HTERT RPE-1 (cell line): ENCODE results near the gene DNAAF1.

Experiments
- in situ Hi-C: fragments of 300-500 bp; cut with MboI; formaldehyde crosslinking; loops from 4 replicates; pipeline ENCODE4 v1.14.3; 2020; ENCODE audit warnings: low sequenced_read_pairs

Gene DNAAF1

GRCh38 chr16:84159007-84159406, 13.9 kb downstream of the DNAAF1 start:
- in situ Hi-C loops = no loop called here

- in situ Hi-C loops = no loop called here
Observed at GRCh38 chr16:84159800-84160199, 14.7 kb downstream of the DNAAF1 start.

DNA sequence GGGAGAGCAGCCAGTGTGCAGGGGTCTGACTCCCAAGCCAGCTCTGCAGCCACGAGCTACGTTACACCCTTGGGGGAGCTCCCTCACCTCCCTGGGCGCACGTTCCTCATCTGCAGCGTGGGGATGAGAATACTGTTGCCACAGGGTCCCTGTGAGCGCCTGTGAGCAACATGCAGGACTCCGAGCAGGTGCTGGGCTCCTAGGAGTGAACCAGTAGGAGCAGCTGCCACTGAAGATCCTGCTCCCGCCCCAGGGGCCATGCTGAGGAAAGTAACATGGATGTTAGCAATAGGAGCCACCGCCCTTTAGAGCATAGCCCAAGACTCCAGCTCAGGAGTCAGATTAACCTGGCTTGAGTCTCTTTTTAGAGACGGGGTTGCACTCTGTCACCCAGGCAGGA, 15.9 kb downstream of the DNAAF1 start:
- in situ Hi-C loops = no loop called here

DNA sequence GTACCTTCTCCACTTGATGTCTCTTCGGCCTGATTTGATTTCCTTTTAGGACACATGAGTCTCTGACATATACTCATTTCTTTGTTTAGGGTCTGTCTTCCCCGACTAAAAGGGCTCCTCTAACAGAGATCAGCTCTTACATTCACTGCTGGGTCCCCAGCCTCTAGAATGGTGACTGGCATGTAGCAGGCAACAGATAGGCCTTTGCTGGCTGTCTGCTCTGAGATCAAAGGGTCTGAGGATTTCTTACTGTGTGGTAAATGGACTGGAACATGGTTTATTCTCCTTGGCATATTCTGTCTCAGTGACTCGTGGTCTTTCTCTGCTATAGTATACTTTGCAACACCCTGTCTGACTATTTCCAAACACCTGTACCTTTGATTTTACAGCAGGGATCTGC, 16.7 kb downstream of the DNAAF1 start:
- in situ Hi-C loops = no loop called here

GRCh38 chr16:84165746-84166145, 20.6 kb downstream of the DNAAF1 start:
- in situ Hi-C loops = no loop called here

GRCh38 chr16:84166796-84167695, 21.9 kb downstream of the DNAAF1 start:
- in situ Hi-C loops = no loop called here

- in situ Hi-C loops = no loop called here
Observed at GRCh38 chr16:84169765-84170310, 24.7 kb downstream of the DNAAF1 start.

- in situ Hi-C loops = no loop called here
Observed at GRCh38 chr16:84174396-84174795, 29.3 kb downstream of the DNAAF1 start.

- in situ Hi-C loops = no loop called here
Observed at GRCh38 chr16:84175350-84176081, 30.4 kb downstream of the DNAAF1 start.

DNA sequence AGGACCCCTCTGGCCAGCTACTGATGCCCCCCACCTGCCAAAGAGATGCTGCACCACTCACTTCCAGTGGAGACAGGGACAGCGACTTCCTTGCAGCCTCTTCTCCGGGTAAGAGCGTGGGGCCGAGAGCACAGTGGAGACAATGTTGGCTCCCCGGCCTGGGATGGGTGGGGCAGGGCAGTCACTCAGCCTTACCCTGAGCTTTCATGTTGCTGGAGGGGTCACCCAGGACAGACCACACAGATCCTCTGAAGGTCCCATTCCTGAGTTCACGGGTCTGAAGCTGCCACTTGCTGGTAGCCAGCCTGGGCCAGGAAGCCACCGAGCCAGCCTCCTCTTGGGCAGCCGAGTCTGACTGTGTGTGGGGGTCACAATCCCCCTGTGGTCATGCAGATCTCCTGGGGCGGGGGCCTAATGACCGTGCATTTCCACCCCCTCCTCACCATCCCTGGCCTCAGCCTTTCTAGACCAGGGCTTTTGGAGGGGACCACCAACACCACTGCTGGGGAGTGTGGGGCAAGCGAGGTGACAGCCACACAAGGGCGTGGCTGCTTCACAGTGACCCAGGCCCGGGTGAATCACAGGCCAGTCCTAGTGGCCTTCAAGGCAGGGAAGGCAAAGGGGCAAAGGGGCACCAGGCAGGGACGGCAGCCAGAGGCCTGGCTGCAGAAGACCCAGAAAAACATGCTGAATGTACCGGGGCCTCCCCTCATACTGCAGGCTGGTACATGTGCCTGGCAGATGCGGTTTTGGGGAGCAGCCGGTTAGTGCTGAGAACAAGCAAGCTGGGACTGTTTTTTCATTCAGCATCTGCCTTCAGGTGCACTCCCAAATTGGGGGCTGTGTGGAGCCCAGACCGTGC, 31.3 kb downstream of the DNAAF1 start:
- in situ Hi-C loops = no loop called here

- in situ Hi-C loops = no loop called here
Observed at GRCh38 chr16:84177741-84178073, 32.6 kb downstream of the DNAAF1 start.

DNA sequence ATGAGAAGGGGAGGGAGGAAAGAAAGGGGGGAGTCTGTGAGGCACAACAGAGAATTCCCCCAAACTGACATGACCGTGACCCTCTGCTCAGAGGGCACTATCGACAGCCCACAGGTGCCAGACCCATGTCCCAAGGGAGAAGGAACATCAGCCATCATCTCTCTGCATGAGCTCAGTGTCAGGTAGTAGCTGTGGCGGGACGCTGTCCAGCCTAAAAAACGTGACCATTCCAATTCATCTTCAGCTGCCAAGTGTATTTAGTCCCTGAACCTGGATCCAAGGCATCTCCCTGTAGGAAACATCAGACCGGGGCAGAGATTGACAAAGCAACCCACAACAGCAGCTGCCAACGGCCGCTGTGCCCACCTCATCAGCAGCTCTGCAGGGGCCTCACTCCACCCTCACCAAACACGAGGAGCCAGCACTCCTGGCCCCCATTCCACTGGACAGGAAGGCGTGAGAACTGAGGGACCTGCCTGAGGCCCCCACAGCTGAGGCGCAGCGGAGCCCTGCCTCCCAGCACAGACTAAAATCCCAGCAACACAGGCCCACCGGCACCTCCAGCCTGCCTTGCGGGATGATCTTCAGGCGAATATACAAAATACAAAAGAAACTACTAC, 33.1 kb downstream of the DNAAF1 start:
- in situ Hi-C loops = no loop called here

- in situ Hi-C loops = no loop called here
Observed at GRCh38 chr16:84178892-84179611, 33.9 kb downstream of the DNAAF1 start.

DNA sequence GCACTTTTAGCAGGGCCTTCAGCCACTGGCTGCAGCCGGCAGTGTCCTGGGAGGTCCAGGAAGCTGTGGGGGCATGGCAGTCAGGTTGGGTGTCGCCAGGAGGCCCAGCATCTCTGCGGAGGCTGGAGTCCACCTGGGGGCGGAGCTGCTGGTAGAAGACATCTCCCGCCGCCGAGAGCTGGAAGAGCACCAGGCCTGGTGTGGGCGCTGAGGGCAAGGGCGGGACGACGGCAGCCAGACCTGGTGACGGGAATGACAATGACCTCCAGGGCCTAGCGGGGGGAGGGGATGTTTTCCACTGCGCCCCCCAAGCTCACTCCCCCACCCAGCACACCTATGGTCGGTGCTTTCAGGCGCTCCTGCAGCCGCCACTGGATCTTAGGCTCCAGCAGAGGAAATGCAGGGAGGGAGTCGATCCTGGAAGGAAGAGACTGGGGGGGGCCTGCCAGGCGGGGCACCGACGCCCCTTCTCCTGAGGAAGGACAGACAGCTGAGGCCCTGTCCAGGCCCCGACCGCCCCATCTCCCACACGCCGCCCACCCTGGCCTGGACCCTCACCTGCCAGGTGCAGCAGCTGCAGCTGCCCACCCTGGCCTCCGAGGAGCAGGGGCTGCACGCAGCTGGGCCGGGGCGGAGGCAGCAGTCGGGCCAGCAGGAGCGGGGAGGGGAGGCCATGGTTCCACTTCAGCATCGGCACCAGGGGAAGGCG, 34.7 kb downstream of the DNAAF1 start:
- in situ Hi-C loops = no loop called here

GRCh38 chr16:84180519-84181140, 35.5 kb downstream of the DNAAF1 start:
- in situ Hi-C loops = no loop called here

DNA sequence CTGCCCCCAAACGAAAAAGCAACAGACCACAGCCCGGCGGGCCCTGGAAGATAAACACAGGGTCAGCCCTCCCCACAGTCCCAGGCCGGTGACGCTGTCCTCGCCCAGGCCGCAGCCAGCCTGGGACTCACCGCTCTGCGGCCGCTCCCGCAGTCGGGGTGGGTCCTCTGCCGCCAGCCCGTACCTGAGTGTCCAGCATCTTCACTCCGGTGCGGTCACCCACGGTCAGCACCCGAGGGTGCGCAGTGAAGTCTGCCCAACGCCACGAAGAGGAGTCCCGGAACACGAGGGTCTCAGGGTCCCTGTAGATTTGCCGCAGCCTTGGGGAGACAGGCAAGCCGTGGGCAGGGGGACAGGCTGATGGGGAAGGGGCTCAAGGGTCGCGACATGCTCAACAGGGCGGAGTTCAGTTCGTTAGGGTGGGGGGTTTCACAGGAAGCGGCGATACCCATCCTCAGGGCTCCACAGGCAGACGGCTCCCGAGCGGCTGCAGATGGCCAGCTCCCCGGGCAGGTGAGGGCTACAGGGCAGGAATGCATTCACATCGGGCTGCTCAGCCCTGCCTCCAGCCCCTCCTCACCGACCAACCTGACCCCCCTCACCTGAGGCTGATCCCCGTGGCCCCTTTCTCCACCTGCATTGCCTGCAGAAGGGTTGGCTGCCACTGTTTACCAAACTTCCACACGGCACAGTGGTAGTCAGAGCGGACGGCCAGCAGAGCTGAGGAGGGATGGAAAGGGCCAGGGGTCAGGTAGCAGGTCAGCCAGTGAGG, 36.2 kb downstream of the DNAAF1 start:
- in situ Hi-C loops = no loop called here

DNA sequence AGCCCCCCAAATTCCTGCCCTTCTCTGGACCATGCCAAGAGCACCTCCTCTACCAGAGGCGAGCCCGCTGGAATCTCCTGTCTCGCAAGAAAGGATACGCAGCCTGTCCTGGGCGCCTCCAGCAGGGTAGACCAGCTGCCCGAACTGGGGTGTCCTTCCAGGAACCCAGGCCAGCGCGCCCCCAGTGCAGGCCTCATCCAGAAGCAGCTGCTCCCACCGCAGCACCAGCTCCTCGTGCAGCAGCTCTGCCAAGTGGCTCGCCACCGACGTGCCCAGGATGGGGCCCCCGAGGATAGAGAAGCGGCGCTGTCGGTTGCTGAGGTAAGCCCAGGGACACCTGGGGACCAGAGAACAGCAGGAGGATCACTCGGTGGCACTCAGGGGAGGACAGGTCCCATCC, 37.0 kb downstream of the DNAAF1 start:
- in situ Hi-C loops = no loop called here
